Caco-2 (cell line): ENCODE results near the gene TMCC1. TPM values are rescaled to one million over a fixed set of nuclear protein-coding genes. Genes with fewer than 3 reads are reported as not detected.

ENCODE experiments used
- BruUV-seq: library from RNA; stranded (reverse); fragments of 400-500 nt; replicated peaks from 2 replicates; lab custom pipeline; 2021; lab: Mats Ljungman, UMichigan
- CTCF ChIA-PET: fragments of 300-600 bp; sonication (Branson Sonifier 250); formaldehyde crosslinking; loops from one replicate; lab custom pipeline; 2022; ENCODE audit warnings: antibody characterized with exemption; lab: Charles Lee
- POLR2A ChIA-PET: fragments of 300-600 bp; sonication (Branson Sonifier 250); formaldehyde crosslinking; loops from one replicate; lab custom pipeline; 2022; ENCODE audit warnings: antibody characterized with exemption; lab: Charles Lee
- DNase-seq, 2 experiments: peaks; one replicate each; pipeline versions ENCODE4 v3.0.0 to v3.0.0-alpha.2; 2020 to 2022
- H3K27me3 ChIP-seq: replicated peaks from 2 replicates; pipeline ENCODE4 v1.6.0; 2011; ENCODE audit warnings: low read length; ENCODE audit not compliant: control insufficient read depth, insufficient read depth
- H3K36me3 ChIP-seq: 2 replicates; pipeline ENCODE4 v1.5.1; 2011; ENCODE audit warnings: low read length; ENCODE audit not compliant: control insufficient read depth, insufficient read depth
- H3K4me1 ChIP-seq: fragments of 250-450 bp; sonication (Bioruptor Pico); 2 replicates; pipeline ENCODE4 v1.5.1; 2020; ENCODE audit warnings: mild to moderate bottlenecking
- H3K4me3 ChIP-seq: 2 replicates; pipeline ENCODE4 v1.5.1; 2011; ENCODE audit warnings: low read depth, mild to moderate bottlenecking, control low read depth, low read length
- H3K9me3 ChIP-seq: fragments of 250-450 bp; sonication (Bioruptor Pico); 2 replicates; pipeline ENCODE4 v1.5.1; 2020; ENCODE audit warnings: mild to moderate bottlenecking, moderate library complexity
- H3K27ac Mint-ChIP-seq: one replicate; pipeline ENCODE4 v1.8.0; 2022; ENCODE audit warnings: mixed read lengths; ENCODE audit not compliant: unreplicated experiment
- H3K27me3 Mint-ChIP-seq: one replicate; pipeline ENCODE4 v1.8.0; 2022; ENCODE audit warnings: mixed read lengths; ENCODE audit not compliant: insufficient read depth, unreplicated experiment
- H3K36me3 Mint-ChIP-seq: one replicate; pipeline ENCODE4 v1.8.0; 2022; ENCODE audit warnings: mild to moderate bottlenecking, mixed read lengths; ENCODE audit not compliant: insufficient read depth, unreplicated experiment
- H3K4me1 Mint-ChIP-seq: one replicate; pipeline ENCODE4 v1.8.0; 2022; ENCODE audit warnings: low read depth, mixed read lengths; ENCODE audit not compliant: unreplicated experiment
- H3K4me3 Mint-ChIP-seq: one replicate; pipeline ENCODE4 v1.8.0; 2022; ENCODE audit warnings: mild to moderate bottlenecking, moderate library complexity, mixed read lengths; ENCODE audit not compliant: unreplicated experiment
- H3K9me3 Mint-ChIP-seq: one replicate; pipeline ENCODE4 v1.8.0; 2022; ENCODE audit warnings: mixed read lengths; ENCODE audit not compliant: unreplicated experiment
- intact Hi-C: fragments of 100-400 bp; cut with micrococcal nuclease; formaldehyde crosslinking; loops from one replicate; pipeline ENCODE4 v1.10.0; 2022; ENCODE audit not compliant: unreplicated experiment
- total RNA-seq: library from RNA; stranded (reverse); gene quantifications from 2 replicates; pipeline ENCODE4 v1.2.3, GENCODE V29; 2022
- TF ChIP-seq, protein P1 (sequence below), 2 experiments: fragments of 200-600 bp in 1 of 2; IDR thresholded peaks; 1 replicate in 1 of 2; 2 replicates in 1 of 2; pipeline versions ENCODE4 v1.5.1 to v1.8.0; 2011 to 2022; ENCODE audit warnings: antibody characterized with exemption in 1 of 2, control low read depth in 1 of 2, inconsistent platforms in 1 of 2, low read depth in 1 of 2, low read length in 1 of 2, mild to moderate bottlenecking in 1 of 2, moderate library complexity in 1 of 2; ENCODE audit not compliant: insufficient read depth in 1 of 2, severe bottlenecking in 1 of 2, unreplicated experiment in 1 of 2

The TMCC1 gene
- total RNA-seq, 1 experiment from 2014 or later = 27.8 TPM

DNA sequence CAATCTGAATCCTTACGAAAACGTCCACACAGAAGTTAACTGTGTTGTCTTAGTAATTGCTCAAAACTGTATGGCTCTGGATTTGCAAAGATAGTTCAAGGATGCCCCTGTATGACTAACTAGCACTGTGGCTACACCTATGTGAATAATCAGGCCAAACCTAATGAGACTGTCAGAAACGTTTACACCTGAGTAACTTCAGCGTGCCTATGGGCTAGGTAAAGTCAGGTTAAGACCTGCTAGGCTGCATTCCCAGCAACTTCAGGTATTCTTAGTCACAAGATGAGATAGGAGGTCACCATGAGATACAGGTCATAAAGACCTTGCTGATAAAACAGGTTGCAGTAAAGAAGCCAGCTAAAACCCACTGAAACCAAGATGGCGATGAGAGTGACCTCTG lies 199.3 kb downstream of the TMCC1 start:
- CTCF ChIA-PET = no interaction called here
- Histone ChIP-seq H3K27me3 (no peaks in the 10 kb centered on the region), H3K36me3 (no peaks in the 10 kb centered on the region), H3K9me3 (peaks cover 32% of the 10 kb centered on the region), H3K4me1 (peaks cover 36% of the 10 kb centered on the region), H3K4me3 (no peak overlapping the region)
- peak overlapping the region; percentile 48 for H3K4me3 Mint-ChIP-seq
- TF ChIP-seq, protein P1, sequence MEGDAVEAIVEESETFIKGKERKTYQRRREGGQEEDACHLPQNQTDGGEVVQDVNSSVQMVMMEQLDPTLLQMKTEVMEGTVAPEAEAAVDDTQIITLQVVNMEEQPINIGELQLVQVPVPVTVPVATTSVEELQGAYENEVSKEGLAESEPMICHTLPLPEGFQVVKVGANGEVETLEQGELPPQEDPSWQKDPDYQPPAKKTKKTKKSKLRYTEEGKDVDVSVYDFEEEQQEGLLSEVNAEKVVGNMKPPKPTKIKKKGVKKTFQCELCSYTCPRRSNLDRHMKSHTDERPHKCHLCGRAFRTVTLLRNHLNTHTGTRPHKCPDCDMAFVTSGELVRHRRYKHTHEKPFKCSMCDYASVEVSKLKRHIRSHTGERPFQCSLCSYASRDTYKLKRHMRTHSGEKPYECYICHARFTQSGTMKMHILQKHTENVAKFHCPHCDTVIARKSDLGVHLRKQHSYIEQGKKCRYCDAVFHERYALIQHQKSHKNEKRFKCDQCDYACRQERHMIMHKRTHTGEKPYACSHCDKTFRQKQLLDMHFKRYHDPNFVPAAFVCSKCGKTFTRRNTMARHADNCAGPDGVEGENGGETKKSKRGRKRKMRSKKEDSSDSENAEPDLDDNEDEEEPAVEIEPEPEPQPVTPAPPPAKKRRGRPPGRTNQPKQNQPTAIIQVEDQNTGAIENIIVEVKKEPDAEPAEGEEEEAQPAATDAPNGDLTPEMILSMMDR (IDR thresholded peaks at IDR 0.05; ENCODE audit: insufficient read depth in 1 of 2, low read depth in 1 of 2, low read length in 1 of 2, severe bottlenecking in 1 of 2, unreplicated experiment in 1 of 2) = no peak
- POLR2A ChIA-PET = interaction anchor here (0.6 kb wide), 1 partner anchor 259 kb away, joined by 3 read pairs; no protein-coding TSS in a partner anchor
- peak overlapping the region; percentile 94 for H3K27ac Mint-ChIP-seq
- no peaks in the 10 kb centered on the region for H3K27me3 Mint-ChIP-seq
- BruUV-seq = no TSS peak
- H3K36me3 Mint-ChIP-seq = peaks cover 39% of the 10 kb centered on the region
- peaks cover 45% of the 10 kb centered on the region for H3K4me1 Mint-ChIP-seq
- intact Hi-C loops = loop anchor here (1.0 kb wide), 2 partner anchors 31 to 44 kb away; no protein-coding TSS in a partner anchor
- H3K9me3 Mint-ChIP-seq = peaks cover 37% of the 10 kb centered on the region
- peak; percentile 79 to 86 for DNase-seq

DNA sequence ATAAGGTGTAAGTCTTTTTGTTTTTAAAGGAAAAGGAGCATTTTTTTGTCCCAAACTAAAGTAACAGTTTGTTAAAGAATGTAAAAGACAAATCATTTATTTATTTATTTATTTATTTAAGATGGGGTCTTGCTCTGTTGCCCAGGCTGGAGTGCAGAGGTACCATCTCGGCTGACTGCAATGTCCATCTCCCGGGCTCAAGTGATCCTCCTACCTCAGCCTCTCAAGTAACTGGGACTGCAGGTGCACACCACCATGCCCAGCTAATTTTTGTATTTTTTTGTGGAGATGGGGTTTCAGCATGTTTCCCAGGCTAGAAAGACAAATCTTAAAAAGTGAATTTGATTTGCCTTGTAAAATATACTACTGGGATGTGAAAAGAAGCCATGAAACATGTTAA lies 200.8 kb downstream of the TMCC1 start:
- Mint-ChIP-seq H3K27ac (no peak overlapping the region), H3K4me3 (no peak overlapping the region), H3K4me1 (peaks cover 59% of the 10 kb centered on the region), H3K36me3 (peaks cover 35% of the 10 kb centered on the region), H3K27me3 (no peaks in the 10 kb centered on the region), H3K9me3 (peaks cover 31% of the 10 kb centered on the region)
- POLR2A ChIA-PET = no interaction called here
- Histone ChIP-seq H3K27me3 (no peaks in the 10 kb centered on the region), H3K9me3 (peaks cover 29% of the 10 kb centered on the region), H3K36me3 (no peaks in the 10 kb centered on the region), H3K4me1 (peaks cover 36% of the 10 kb centered on the region), H3K4me3 (no peak overlapping the region)
- no TSS peak for BruUV-seq
- CTCF ChIA-PET = no interaction called here
- intact Hi-C loops = no loop called here
- no peak for DNase-seq
- TF ChIP-seq, protein P1 (IDR thresholded peaks at IDR 0.05; ENCODE audit: insufficient read depth in 1 of 2, low read depth in 1 of 2, low read length in 1 of 2, severe bottlenecking in 1 of 2, unreplicated experiment in 1 of 2) = no peak

GRCh38 chr3:129690963-129691362 lies 202.5 kb downstream of the TMCC1 start:
- Mint-ChIP-seq H3K27me3 (no peaks in the 10 kb centered on the region), H3K9me3 (peaks cover 13% of the 10 kb centered on the region), H3K36me3 (peaks cover 20% of the 10 kb centered on the region), H3K4me3 (no peak overlapping the region), H3K27ac (peak overlapping the region; percentile 68), H3K4me1 (peaks cover 62% of the 10 kb centered on the region)
- Histone ChIP-seq H3K36me3 (no peaks in the 10 kb centered on the region), H3K27me3 (no peaks in the 10 kb centered on the region), H3K9me3 (peaks cover 13% of the 10 kb centered on the region), H3K4me3 (no peak overlapping the region), H3K4me1 (peaks cover 51% of the 10 kb centered on the region)
- ChIA-PET CTCF (no interaction called here), POLR2A (no interaction called here)
- BruUV-seq = no TSS peak
- intact Hi-C loops = no loop called here
- DNase-seq = no peak
- TF ChIP-seq, protein P1 (IDR thresholded peaks at IDR 0.05; ENCODE audit: insufficient read depth in 1 of 2, low read depth in 1 of 2, low read length in 1 of 2, severe bottlenecking in 1 of 2, unreplicated experiment in 1 of 2) = no peak
